ENCODE results near the gene P2RX6. TPM values are rescaled to one million over a fixed set of nuclear protein-coding genes. Genes with fewer than 3 reads are reported as not detected.
"Not testable (repeated sequence)": the region's sequence is repeated elsewhere in the genome, so short reads cannot be mapped to it uniquely, and the experiment has no call there.

The P2RX6 gene
- total and polyA plus RNA-seq, 2 donors (not counting 3 experiments of a cell fraction or from before 2014, with no cell fraction given) = 0.06 TPM; not detected in 1

GRCh38 chr22:21038405-21038804 is 23.4 kb downstream of the P2RX6 start:
- peaks cover 6 to 11% of the 10 kb centered on the region in 2 experiments for H3K27me3 ChIP-seq (ENCODE audit: control insufficient read depth in 2 of 2, insufficient read depth in 2 of 2, low read length in 2 of 2)
- FAIRE-seq (no peak), DNase-seq (ENCODE audit: low read depth, low spot score) (no peak)
- H3K4me2 ChIP-seq (ENCODE audit: insufficient read depth, low read length) = no peak overlapping the region
- dilution Hi-C loops (cut with MboI; ENCODE audit: extremely low pct_ligation_motif_present, low sequenced_read_pairs) (no loop called here), intact Hi-C loops (cut with micrococcal nuclease) (no loop called here)
- H2AFZ ChIP-seq (ENCODE audit: low read depth, low read length) = no peak overlapping the region
- no peaks in the 10 kb centered on the region for H4K20me1 ChIP-seq (replicated peaks; ENCODE audit: control insufficient read depth, extremely low read depth, insufficient read depth, low read length)
- no peak for TF ChIP-seq POLR2A (IDR thresholded peaks at IDR 0.05; ENCODE audit: low read depth, low read length)
- TF ChIP-seq EZH2 (IDR thresholded peaks at IDR 0.05; ENCODE audit: borderline replicate concordance, low read depth, low read length, severe bottlenecking) = no peak
- TF ChIP-seq, protein P1, sequence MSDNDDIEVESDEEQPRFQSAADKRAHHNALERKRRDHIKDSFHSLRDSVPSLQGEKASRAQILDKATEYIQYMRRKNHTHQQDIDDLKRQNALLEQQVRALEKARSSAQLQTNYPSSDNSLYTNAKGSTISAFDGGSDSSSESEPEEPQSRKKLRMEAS (IDR thresholded peaks at IDR 0.05; ENCODE audit: insufficient read depth, insufficient read length) = no peak
- TF ChIP-seq POLR2AphosphoS5 (IDR thresholded peaks at IDR 0.05; ENCODE audit: insufficient read depth, low read depth, low read length) = no peak
- H3K4me1 ChIP-seq (ENCODE audit: control insufficient read depth, extremely low read depth, insufficient read depth, low read length) = no peaks in the 10 kb centered on the region
- no peaks in the 10 kb centered on the region for H3K9me3 ChIP-seq (replicated peaks; ENCODE audit: control insufficient read depth, insufficient read depth, low read length)
- H3K27ac ChIP-seq (ENCODE audit: insufficient read depth, low read depth, low read length) = no peak overlapping the region
- H3K4me3 ChIP-seq (replicated peaks in 1 of 3; ENCODE audit: insufficient read depth in 1 of 3, low read depth in 1 of 3, low read length in 3 of 3) = no peak overlapping the region
- H3K9ac ChIP-seq (replicated peaks; ENCODE audit: extremely low read depth, insufficient read depth, low read length) = no peak overlapping the region
- ChIA-PET CTCF (interaction anchor here (0.7 to 2.4 kb wide), 2 partner anchors 153 to 193 kb away, joined by 3 to 4 read pairs; no protein-coding TSS in a partner anchor), POLR2A (interaction anchor here (0.7 kb wide), 1 partner anchor 288 kb away, joined by 6 read pairs; no protein-coding TSS in a partner anchor)
- H3K9me1 ChIP-seq (replicated peaks; ENCODE audit: control insufficient read depth, extremely low read depth, insufficient read depth, low read length) = no peaks in the 10 kb centered on the region
- no peaks in the 10 kb centered on the region for H3K36me3 ChIP-seq (ENCODE audit: control insufficient read depth in 2 of 2, extremely low read depth in 1 of 2, insufficient read depth in 2 of 2, low read length in 2 of 2)
- no TSS peak for BruUV-seq (replicated peaks)
- no peaks in the 10 kb centered on the region for H3K79me2 ChIP-seq (ENCODE audit: control insufficient read depth, insufficient read depth, low read length)

GRCh38 chr22:21039158-21039557 is 24.2 kb downstream of the P2RX6 start:
- H3K9me3 ChIP-seq (replicated peaks; ENCODE audit: control insufficient read depth, insufficient read depth, low read length); H3K9ac ChIP-seq (replicated peaks; ENCODE audit: extremely low read depth, insufficient read depth, low read length); H3K4me1 ChIP-seq (ENCODE audit: control insufficient read depth, extremely low read depth, insufficient read depth, low read length); H3K27ac ChIP-seq (ENCODE audit: insufficient read depth, low read depth, low read length); H3K27me3 ChIP-seq (ENCODE audit: control insufficient read depth in 2 of 2, insufficient read depth in 2 of 2, low read length in 2 of 2); H3K4me3 ChIP-seq (replicated peaks in 1 of 3; ENCODE audit: insufficient read depth in 1 of 3, low read depth in 1 of 3, low read length in 3 of 3); CTCF ChIA-PET; intact Hi-C loops (cut with micrococcal nuclease); H3K4me2 ChIP-seq (ENCODE audit: insufficient read depth, low read length); DNase-seq (ENCODE audit: low read depth, low spot score); H2AFZ ChIP-seq (ENCODE audit: low read depth, low read length); BruUV-seq (replicated peaks); FAIRE-seq; POLR2A ChIA-PET; H3K36me3 ChIP-seq (ENCODE audit: control insufficient read depth in 2 of 2, extremely low read depth in 1 of 2, insufficient read depth in 2 of 2, low read length in 2 of 2); H3K9me1 ChIP-seq (replicated peaks; ENCODE audit: control insufficient read depth, extremely low read depth, insufficient read depth, low read length); H3K79me2 ChIP-seq (ENCODE audit: control insufficient read depth, insufficient read depth, low read length); H4K20me1 ChIP-seq (replicated peaks; ENCODE audit: control insufficient read depth, extremely low read depth, insufficient read depth, low read length); dilution Hi-C loops (cut with MboI; ENCODE audit: extremely low pct_ligation_motif_present, low sequenced_read_pairs): not testable (repeated sequence)

Data from endothelial cell of umbilical vein (primary cell).